Breast epithelium (tissue), 4 donors: ENCODE results near the gene PATJ. TPM values are rescaled to one million over a fixed set of nuclear protein-coding genes. Genes with fewer than 3 reads are reported as not detected.
A peak's percentile ranks its signal among the peaks of the same experiment; 100 is the strongest.

Source experiments
- DNase-seq, 2 donors: peaks; one replicate each; pipeline ENCODE4 v3.0.0-alpha.2; 2019; ENCODE audit warnings: low spot score in 2 of 2
- H3K27ac ChIP-seq, 2 donors: fragments of 200-600 bp; sonication (generic) in 1 of 2; one replicate each; pipeline ENCODE4 v1.5.1; 2016 to 2019; ENCODE audit warnings: mild to moderate bottlenecking in 1 of 2
- H3K27me3 ChIP-seq, 2 donors: fragments of 200-600 bp; sonication (generic) in 1 of 2; one replicate each; pipeline versions ENCODE4 v1.5.1 to v1.6.0; 2017 to 2019; ENCODE audit warnings: control low read depth in 1 of 2, mild to moderate bottlenecking in 1 of 2
- H3K36me3 ChIP-seq: fragments of 200-600 bp; one replicate; pipeline ENCODE4 v1.5.1; 2019
- H3K4me1 ChIP-seq, 2 donors: fragments of 200-600 bp; sonication (generic); one replicate each; pipeline ENCODE4 v1.5.1; 2016 to 2019; ENCODE audit warnings: control low read depth in 1 of 2
- H3K4me3 ChIP-seq, 3 donors: fragments of 200-600 bp; sonication (generic); 1 replicate in 2 of 3; 2 replicates in 1 of 3; pipeline ENCODE4 v1.5.1; 2016 to 2019; ENCODE audit warnings: mild to moderate bottlenecking in 3 of 3, moderate library complexity in 2 of 3
- H3K9me3 ChIP-seq, 2 donors: fragments of 200-600 bp; sonication (generic) in 1 of 2; one replicate each; pipeline ENCODE4 v1.5.1; 2016 to 2019; ENCODE audit warnings: control low read depth in 1 of 2
- CTCF ChIP-seq, 3 donors: fragments of 450-650 bp; IDR thresholded peaks; one replicate each; pipeline ENCODE4 v1.5.1; 2016 to 2017; ENCODE audit warnings: antibody characterized with exemption in 3 of 3, mild to moderate bottlenecking in 3 of 3, moderate library complexity in 3 of 3
- POLR2A ChIP-seq: fragments of 450-650 bp; IDR thresholded peaks from one replicate; pipeline ENCODE4 v1.6.1; 2016; ENCODE audit warnings: antibody characterized with exemption, mild to moderate bottlenecking, moderate library complexity
- POLR2AphosphoS5 ChIP-seq, 3 donors: sonication (generic); formaldehyde crosslinking; IDR thresholded peaks; one replicate each; pipeline ENCODE4 v1.6.1; 2017; ENCODE audit warnings: antibody characterized with exemption in 3 of 3
- intact Hi-C: fragments of 100-400 bp; cut with DNase I; formaldehyde crosslinking; loops from one replicate; pipeline ENCODE4 v1.15.1; 2023; ENCODE audit warnings: low total_unique reads
- total RNA-seq, 3 donors: library from RNA; depleted of rRNA; stranded (reverse); fragments of >200 nt; gene quantifications; one replicate each; pipeline ENCODE4 v1.1.0, GENCODE V29; 2016

The PATJ gene
- total RNA-seq, 3 donors from 2014 or later, result 20.8 to 193 (median 129) TPM

GRCh38 chr1:61851235-61851634 is 109.0 kb downstream of the PATJ start:
- Histone ChIP-seq H3K27me3 (no peaks in the 10 kb centered on the region), H3K27ac (no peak overlapping the region), H3K4me1 (no peaks in the 10 kb centered on the region), H3K4me3 (no peak overlapping the region), H3K9me3 (no peaks in the 10 kb centered on the region), H3K36me3 (no peaks in the 10 kb centered on the region)
- intact Hi-C loops, result no loop called here
- DNase-seq, result no peak
- no peak for TF ChIP-seq POLR2AphosphoS5 (IDR thresholded peaks at IDR 0.05)
- no peak for TF ChIP-seq POLR2A
- TF ChIP-seq CTCF (IDR thresholded peaks at IDR 0.05), result no peak

GRCh38 chr1:61851849-61852669 is 109.8 kb downstream of the PATJ start:
- Histone ChIP-seq H3K27me3 (no peaks in the 10 kb centered on the region), H3K36me3 (no peaks in the 10 kb centered on the region), H3K27ac (no peak overlapping the region), H3K4me1 (no peaks in the 10 kb centered on the region), H3K4me3 (no peak overlapping the region), H3K9me3 (no peaks in the 10 kb centered on the region)
- TF ChIP-seq CTCF (IDR thresholded peaks at IDR 0.05) (peak in 2 of 3 donors; percentile 45 to 67), POLR2A (no peak)
- DNase-seq, result no peak
- intact Hi-C loops, result no loop called here

GRCh38 chr1:61852670-61853015 is 110.4 kb downstream of the PATJ start:
- Histone ChIP-seq H3K4me3 (no peak overlapping the region), H3K4me1 (no peaks in the 10 kb centered on the region), H3K9me3 (no peaks in the 10 kb centered on the region), H3K27me3 (no peaks in the 10 kb centered on the region), H3K36me3 (no peaks in the 10 kb centered on the region), H3K27ac (no peak overlapping the region)
- DNase-seq, result no peak
- no peak for TF ChIP-seq POLR2A
- no peak for TF ChIP-seq CTCF (IDR thresholded peaks at IDR 0.05)
- TF ChIP-seq POLR2AphosphoS5 (IDR thresholded peaks at IDR 0.05), result no peak
- intact Hi-C loops, result no loop called here

- intact Hi-C loops, result no loop called here
- H3K9me3 ChIP-seq, result no peaks in the 10 kb centered on the region
- H3K4me3 ChIP-seq, result no peak overlapping the region
- H3K36me3 ChIP-seq, result no peaks in the 10 kb centered on the region
- no peaks in the 10 kb centered on the region for H3K4me1 ChIP-seq
- no peaks in the 10 kb centered on the region for H3K27me3 ChIP-seq
- DNase-seq, result no peak
- TF ChIP-seq POLR2A (no peak), POLR2AphosphoS5 (IDR thresholded peaks at IDR 0.05) (no peak), CTCF (IDR thresholded peaks at IDR 0.05) (no peak)
- no peak overlapping the region for H3K27ac ChIP-seq
Observed at GRCh38 chr1:61853583-61853982, 111.3 kb downstream of the PATJ start.

GRCh38 chr1:61864489-61864888 is 122.2 kb downstream of the PATJ start:
- TF ChIP-seq POLR2AphosphoS5 (IDR thresholded peaks at IDR 0.05) (no peak), POLR2A (no peak), CTCF (IDR thresholded peaks at IDR 0.05) (no peak)
- Histone ChIP-seq H3K9me3 (peaks cover 0 to under 1% of the 10 kb centered on the region in 2 donors), H3K27me3 (no peaks in the 10 kb centered on the region), H3K4me1 (no peaks in the 10 kb centered on the region), H3K27ac (no peak overlapping the region), H3K36me3 (no peaks in the 10 kb centered on the region), H3K4me3 (no peak overlapping the region)
- no peak for DNase-seq
- intact Hi-C loops, result no loop called here
